ENCODE measurements around the gene DDX3X.

DDX3X gene

GRCh38 chrX:41335198-41335957 is 1.4 kb downstream of the DDX3X start:
- peaks cover 27 to 44% of the 10 kb centered on the region in 2 experiments for H3K36me3 ChIP-seq (ENCODE audit: control insufficient read depth in 2 of 2, insufficient read depth in 1 of 2, low read length in 2 of 2)
- H3K9me3 ChIP-seq (ENCODE audit: control insufficient read depth, insufficient read depth, low read depth, low read length): no peaks in the 10 kb centered on the region
- TF ChIP-seq ZNF121 (tag by site-specific recombination; IDR thresholded peaks at IDR 0.05) (no peak), ZNF600 (tag by site-specific recombination; IDR thresholded peaks at IDR 0.05) (peak; percentile 77), ZBTB1 (tag by site-specific recombination; IDR thresholded peaks at IDR 0.05) (no peak), ZNF664 (tag by site-specific recombination; IDR thresholded peaks at IDR 0.05) (peak; percentile 78; the same call in 1 of the 2 replicates), BCL11A (tag by site-specific recombination; IDR thresholded peaks at IDR 0.05; ENCODE audit: low read depth) (no peak), RBAK (tag by site-specific recombination; IDR thresholded peaks at IDR 0.05) (no peak), IKZF3 (tag by site-specific recombination; IDR thresholded peaks at IDR 0.05) (no peak), KLF7 (tag by site-specific recombination; IDR thresholded peaks at IDR 0.05; ENCODE audit: borderline replicate concordance) (no peak), ZNF626 (tag by site-specific recombination; IDR thresholded peaks at IDR 0.05) (no peak), HIC1 (tag by site-specific recombination; IDR thresholded peaks at IDR 0.05) (no peak), ZFP69B (tag by site-specific recombination; IDR thresholded peaks at IDR 0.05) (no peak), ZNF544 (tag by site-specific recombination; IDR thresholded peaks at IDR 0.05) (no peak), ZNF792 (tag by site-specific recombination; IDR thresholded peaks at IDR 0.05) (no peak), ZNF223 (tag by site-specific recombination; IDR thresholded peaks at IDR 0.05) (no peak), SP7 (tag by site-specific recombination; IDR thresholded peaks at IDR 0.05) (no peak), SCRT1 (tag by site-specific recombination; IDR thresholded peaks at IDR 0.05; ENCODE audit: borderline replicate concordance) (0 out of 2 replicates have a peak, but pooled peaks have one; percentile 8), ZNF404 (tag by site-specific recombination; IDR thresholded peaks at IDR 0.05) (no peak), KLF9 (tag by site-specific recombination; IDR thresholded peaks at IDR 0.05; ENCODE audit: low read depth) (no peak), ZSCAN23 (tag by site-specific recombination; IDR thresholded peaks at IDR 0.05) (no peak), ZNF174 (tag by site-specific recombination; IDR thresholded peaks at IDR 0.05) (no peak), PRDM1 (tag by site-specific recombination; IDR thresholded peaks at IDR 0.05) (0 out of 2 replicates have a peak, but pooled peaks have one; percentile 11), ZNF585B (tag by site-specific recombination; IDR thresholded peaks at IDR 0.05) (no peak), TRIM28 (IDR thresholded peaks at IDR 0.05; ENCODE audit: borderline replicate concordance, low read length) (no peak), MZF1 (tag by site-specific recombination; IDR thresholded peaks at IDR 0.05; ENCODE audit: borderline replicate concordance) (no peak), ZNF416 (tag by site-specific recombination; IDR thresholded peaks at IDR 0.05) (no peak), ZNF510 (tag by site-specific recombination; IDR thresholded peaks at IDR 0.05; ENCODE audit: insufficient replicate concordance) (peak; percentile 7), ZNF791 (tag by site-specific recombination; IDR thresholded peaks at IDR 0.05) (no peak), ZEB2 (tag by site-specific recombination; IDR thresholded peaks at IDR 0.05) (no peak), SCRT2 (tag by site-specific recombination; IDR thresholded peaks at IDR 0.05) (peak; percentile 84), ZNF132 (tag by site-specific recombination; IDR thresholded peaks at IDR 0.05; ENCODE audit: borderline replicate concordance) (no peak), ZNF558 (tag by site-specific recombination; IDR thresholded peaks at IDR 0.05) (no peak), ZNF530 (tag by site-specific recombination; IDR thresholded peaks at IDR 0.05; ENCODE audit: low read depth) (no peak), ZNF423 (tag by site-specific recombination; IDR thresholded peaks at IDR 0.05) (no peak), ZNF23 (tag by site-specific recombination; IDR thresholded peaks at IDR 0.05; ENCODE audit: borderline replicate concordance) (no peak), ZNF701 (tag by site-specific recombination; IDR thresholded peaks at IDR 0.05) (no peak)
- TF ChIP-seq, protein P1, sequence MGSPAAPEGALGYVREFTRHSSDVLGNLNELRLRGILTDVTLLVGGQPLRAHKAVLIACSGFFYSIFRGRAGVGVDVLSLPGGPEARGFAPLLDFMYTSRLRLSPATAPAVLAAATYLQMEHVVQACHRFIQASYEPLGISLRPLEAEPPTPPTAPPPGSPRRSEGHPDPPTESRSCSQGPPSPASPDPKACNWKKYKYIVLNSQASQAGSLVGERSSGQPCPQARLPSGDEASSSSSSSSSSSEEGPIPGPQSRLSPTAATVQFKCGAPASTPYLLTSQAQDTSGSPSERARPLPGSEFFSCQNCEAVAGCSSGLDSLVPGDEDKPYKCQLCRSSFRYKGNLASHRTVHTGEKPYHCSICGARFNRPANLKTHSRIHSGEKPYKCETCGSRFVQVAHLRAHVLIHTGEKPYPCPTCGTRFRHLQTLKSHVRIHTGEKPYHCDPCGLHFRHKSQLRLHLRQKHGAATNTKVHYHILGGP (tag by site-specific recombination; IDR thresholded peaks at IDR 0.05): no peak
- peaks cover 9% of the 10 kb centered on the region for H3K4me1 ChIP-seq (ENCODE audit: control insufficient read depth, insufficient read depth, low read length)
- H3K4me3 ChIP-seq (ENCODE audit: low read depth, low read length): peak overlapping the region; percentile 68
- ChIA-PET POLR2A (interaction anchor here (1.2 to 2.5 kb wide), 2 partner anchors 48 to 94 kb away, joined by 3 to 11 read pairs; no protein-coding TSS in a partner anchor), CTCF (interaction anchor here (0.6 kb wide), 2 partner anchors 133 to 684 kb away, joined by 3 to 6 read pairs; no protein-coding TSS in a partner anchor)
- H3K27ac ChIP-seq (ENCODE audit: extremely low read depth, low read depth, low read length): peak overlapping the region; percentile 100

Data from HEK293 (cell line).